ENCODE measurements around the gene BMAL2. TPM values are rescaled to one million over a fixed set of nuclear protein-coding genes. Genes with fewer than 3 reads are reported as not detected.

BMAL2 gene
- total RNA-seq, 2 donors from 2014 or later = 2.6 to 4.3 TPM

GRCh38 chr12:27289414-27289813, 43.2 kb upstream of the BMAL2 start:
- Histone ChIP-seq H3K4me3 (no peak overlapping the region), H3K36me3 (replicated peaks in 1 of 2; ENCODE audit: insufficient read depth in 1 of 2, low read depth in 2 of 2) (no peaks in the 10 kb centered on the region), H3K27ac (peak overlapping the region in 2 of 4 donors; percentile 67 to 77), H3K9me3 (no peaks in the 10 kb centered on the region), H3K27me3 (no peaks in the 10 kb centered on the region), H3K4me1 (peaks cover 63% of the 10 kb centered on the region)
- ATAC-seq (no peak), DNase-seq (no peak)
- 90 to 92% methylated on average over 3 of the region's 3 CpGs for WGBS, 2 donors
- TF ChIP-seq CTCF (IDR thresholded peaks at IDR 0.05) (no peak), POLR2A (IDR thresholded peaks at IDR 0.05) (no peak)
- intact Hi-C loops (cut with DNase I) = no loop called here

GRCh38 chr12:27290501-27291168, 42.0 kb upstream of the BMAL2 start:
- 34 to 45% methylated on average over 4 of the region's 4 CpGs for WGBS, 2 donors
- Histone ChIP-seq H3K9me3 (no peaks in the 10 kb centered on the region), H3K27me3 (no peaks in the 10 kb centered on the region), H3K4me1 (peaks cover 64% of the 10 kb centered on the region), H3K27ac (peak overlapping the region; percentile 25 to 77 (median 60)), H3K4me3 (no peak overlapping the region), H3K36me3 (replicated peaks in 1 of 2; ENCODE audit: insufficient read depth in 1 of 2, low read depth in 2 of 2) (no peaks in the 10 kb centered on the region)
- intact Hi-C loops (cut with DNase I) = no loop called here
- ATAC-seq (no peak), DNase-seq (no peak)
- no peak for TF ChIP-seq CTCF (IDR thresholded peaks at IDR 0.05)
- TF ChIP-seq POLR2A (IDR thresholded peaks at IDR 0.05) = no peak

DNA sequence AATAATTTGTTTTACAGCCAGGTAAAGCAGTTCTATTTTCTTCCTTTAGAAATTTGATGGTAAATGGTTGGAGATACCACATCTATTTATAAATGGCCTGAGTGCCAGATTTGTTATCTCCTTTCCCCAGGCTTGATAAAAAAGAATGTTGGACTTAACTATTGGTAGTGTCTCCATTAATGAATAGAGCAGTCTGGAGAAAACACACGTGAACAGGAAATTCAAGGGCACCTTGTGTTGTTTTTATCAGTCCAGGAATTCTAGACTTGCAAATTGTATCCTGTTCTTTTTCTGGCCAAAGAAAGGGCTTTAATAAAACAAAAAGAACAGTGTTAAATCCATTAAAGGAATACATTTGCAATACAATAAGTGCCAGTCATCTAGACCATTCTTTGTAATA, 40.8 kb upstream of the BMAL2 start:
- no peaks in the 10 kb centered on the region for H3K9me3 ChIP-seq
- H3K4me3 ChIP-seq = no peak overlapping the region
- peak overlapping the region; percentile 34 to 77 (median 60) for H3K27ac ChIP-seq
- 9% methylated on average over 1 of the region's 1 CpG for WGBS, 2 donors
- TF ChIP-seq POLR2A (IDR thresholded peaks at IDR 0.05) (no peak), CTCF (IDR thresholded peaks at IDR 0.05) (no peak)
- intact Hi-C loops (cut with DNase I) = no loop called here
- ATAC-seq (peak; percentile 64), DNase-seq (no peak)
- H3K4me1 ChIP-seq = peaks cover 64% of the 10 kb centered on the region
- no peaks in the 10 kb centered on the region for H3K27me3 ChIP-seq
- no peaks in the 10 kb centered on the region for H3K36me3 ChIP-seq (replicated peaks in 1 of 2; ENCODE audit: insufficient read depth in 1 of 2, low read depth in 2 of 2)

DNA sequence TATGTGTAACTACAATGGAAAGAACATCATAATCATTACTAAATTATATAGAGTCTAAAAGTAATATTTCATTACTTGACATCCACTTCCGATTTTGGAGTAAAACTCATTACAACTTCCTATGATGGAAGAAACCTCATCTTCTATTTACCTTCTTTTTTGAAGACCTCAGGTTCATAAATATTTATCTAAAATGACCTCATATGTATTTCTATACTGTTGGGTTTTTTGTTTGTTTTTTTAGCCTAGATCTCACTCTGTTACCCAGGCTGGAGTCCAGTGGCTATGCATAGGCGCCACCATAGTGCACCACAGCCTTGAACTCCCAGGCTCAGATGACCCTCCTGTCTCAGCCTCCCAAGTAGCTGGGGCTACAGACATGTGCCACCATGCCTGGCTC, 39.9 kb upstream of the BMAL2 start:
- Histone ChIP-seq H3K4me1 (peaks cover 64% of the 10 kb centered on the region), H3K9me3 (no peaks in the 10 kb centered on the region), H3K27me3 (no peaks in the 10 kb centered on the region), H3K4me3 (no peak overlapping the region), H3K36me3 (replicated peaks in 1 of 2; ENCODE audit: insufficient read depth in 1 of 2, low read depth in 2 of 2) (no peaks in the 10 kb centered on the region), H3K27ac (peak overlapping the region; percentile 51 to 77 (median 66))
- DNase-seq (no peak), ATAC-seq (no peak)
- intact Hi-C loops (cut with DNase I) = no loop called here
- TF ChIP-seq POLR2A (IDR thresholded peaks at IDR 0.05) = no peak
- TF ChIP-seq CTCF (IDR thresholded peaks at IDR 0.05) = no peak
- 57 to 75% methylated on average over 2 of the region's 2 CpGs for WGBS, 2 donors

DNA sequence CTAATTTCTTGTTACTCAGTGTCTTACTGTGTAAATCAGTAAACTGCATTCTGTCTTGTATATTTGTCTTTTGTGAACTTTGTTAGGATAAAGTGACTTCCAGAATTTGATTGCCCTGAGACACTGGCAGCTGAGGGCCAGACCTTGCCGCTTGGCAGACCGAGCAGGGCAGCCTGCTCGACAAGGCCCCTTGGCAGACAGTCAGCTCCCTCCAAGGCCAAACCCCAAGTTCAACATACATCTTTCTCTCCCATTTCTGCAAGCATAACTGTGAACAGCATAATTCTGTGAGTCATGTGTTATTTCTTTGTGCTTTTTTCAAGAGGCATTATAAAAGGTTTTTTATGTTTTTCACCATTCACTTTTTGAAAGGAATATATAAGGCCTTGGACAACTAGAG, 39.2 kb upstream of the BMAL2 start:
- ATAC-seq (peak; percentile 80), DNase-seq (peak; percentile 77 to 95 (median 92))
- Histone ChIP-seq H3K27ac (peak overlapping the region; percentile 51 to 77 (median 66)), H3K4me3 (no peak overlapping the region), H3K9me3 (no peaks in the 10 kb centered on the region), H3K27me3 (no peaks in the 10 kb centered on the region), H3K36me3 (replicated peaks in 1 of 2; ENCODE audit: insufficient read depth in 1 of 2, low read depth in 2 of 2) (peaks cover 0 to 2% of the 10 kb centered on the region in 2 donors), H3K4me1 (peaks cover 64% of the 10 kb centered on the region)
- intact Hi-C loops (cut with DNase I) = no loop called here
- TF ChIP-seq CTCF (IDR thresholded peaks at IDR 0.05) = no peak
- no peak for TF ChIP-seq POLR2A (IDR thresholded peaks at IDR 0.05)
- WGBS, 2 donors = 13 to 26% methylated on average over 3 of the region's 3 CpGs

All from body of pancreas (tissue), 4 donors.